Hematopoietic multipotent progenitor cell treated with erythropoietin and hydrocortisone succinate and interleukin-3 and kit ligand, for 8 days (in vitro differentiated cells): ENCODE data around the gene TRIM66.

ENCODE experiments used
- DNase-seq: peaks from one replicate; pipeline ENCODE4 v3.0.0-alpha.2; 2015

TRIM66 gene, protein sequence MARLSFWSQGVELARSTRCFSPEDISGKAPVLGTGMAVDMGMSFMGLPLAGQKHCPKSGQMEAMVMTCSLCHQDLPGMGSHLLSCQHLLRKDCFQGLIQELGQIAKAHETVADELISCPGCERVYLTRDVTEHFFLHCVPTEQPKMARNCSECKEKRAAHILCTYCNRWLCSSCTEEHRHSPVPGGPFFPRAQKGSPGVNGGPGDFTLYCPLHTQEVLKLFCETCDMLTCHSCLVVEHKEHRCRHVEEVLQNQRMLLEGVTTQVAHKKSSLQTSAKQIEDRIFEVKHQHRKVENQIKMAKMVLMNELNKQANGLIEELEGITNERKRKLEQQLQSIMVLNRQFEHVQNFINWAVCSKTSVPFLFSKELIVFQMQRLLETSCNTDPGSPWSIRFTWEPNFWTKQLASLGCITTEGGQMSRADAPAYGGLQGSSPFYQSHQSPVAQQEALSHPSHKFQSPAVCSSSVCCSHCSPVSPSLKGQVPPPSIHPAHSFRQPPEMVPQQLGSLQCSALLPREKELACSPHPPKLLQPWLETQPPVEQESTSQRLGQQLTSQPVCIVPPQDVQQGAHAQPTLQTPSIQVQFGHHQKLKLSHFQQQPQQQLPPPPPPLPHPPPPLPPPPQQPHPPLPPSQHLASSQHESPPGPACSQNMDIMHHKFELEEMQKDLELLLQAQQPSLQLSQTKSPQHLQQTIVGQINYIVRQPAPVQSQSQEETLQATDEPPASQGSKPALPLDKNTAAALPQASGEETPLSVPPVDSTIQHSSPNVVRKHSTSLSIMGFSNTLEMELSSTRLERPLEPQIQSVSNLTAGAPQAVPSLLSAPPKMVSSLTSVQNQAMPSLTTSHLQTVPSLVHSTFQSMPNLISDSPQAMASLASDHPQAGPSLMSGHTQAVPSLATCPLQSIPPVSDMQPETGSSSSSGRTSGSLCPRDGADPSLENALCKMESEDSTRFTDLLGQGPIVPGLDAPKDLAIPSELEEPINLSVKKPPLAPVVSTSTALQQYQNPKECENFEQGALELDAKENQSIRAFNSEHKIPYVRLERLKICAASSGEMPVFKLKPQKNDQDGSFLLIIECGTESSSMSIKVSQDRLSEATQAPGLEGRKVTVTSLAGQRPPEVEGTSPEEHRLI (N-terminal part only)

GRCh38 chr11:8682303-8683114 lies at the start of gene TRIM66, which contains the start of gene RPL27A:
TSS of gene TRIM66 (minus strand) at chr11:8682665. CDS start at chr11:8672274, 10,391 bp downstream.
TSS of gene RPL27A (plus strand) at chr11:8682792. CDS start at chr11:8682814, 22 bp downstream.
- DNase-seq = peak; percentile 95

GRCh38 chr11:8731647-8732323 lies 49.3 kb upstream of the TRIM66 start:
- no peak for DNase-seq

DNA sequence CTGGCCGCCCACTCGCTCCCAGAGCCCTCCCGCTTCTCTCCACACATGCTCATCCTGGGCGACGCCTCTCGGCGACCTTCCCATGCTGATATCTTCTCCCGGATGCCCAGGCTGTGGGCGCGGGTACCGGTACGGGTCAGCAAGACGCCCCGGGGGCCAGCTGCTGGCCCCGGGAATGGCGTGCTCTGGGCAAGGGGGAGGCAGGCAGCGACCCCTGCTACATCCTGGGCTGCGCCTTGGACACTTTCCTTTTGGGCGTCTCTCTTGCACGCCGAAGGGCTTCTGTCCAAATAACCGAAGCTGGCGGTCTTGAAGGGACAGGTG lies 48.2 kb upstream of the TRIM66 start:
- DNase-seq = no peak

DNA sequence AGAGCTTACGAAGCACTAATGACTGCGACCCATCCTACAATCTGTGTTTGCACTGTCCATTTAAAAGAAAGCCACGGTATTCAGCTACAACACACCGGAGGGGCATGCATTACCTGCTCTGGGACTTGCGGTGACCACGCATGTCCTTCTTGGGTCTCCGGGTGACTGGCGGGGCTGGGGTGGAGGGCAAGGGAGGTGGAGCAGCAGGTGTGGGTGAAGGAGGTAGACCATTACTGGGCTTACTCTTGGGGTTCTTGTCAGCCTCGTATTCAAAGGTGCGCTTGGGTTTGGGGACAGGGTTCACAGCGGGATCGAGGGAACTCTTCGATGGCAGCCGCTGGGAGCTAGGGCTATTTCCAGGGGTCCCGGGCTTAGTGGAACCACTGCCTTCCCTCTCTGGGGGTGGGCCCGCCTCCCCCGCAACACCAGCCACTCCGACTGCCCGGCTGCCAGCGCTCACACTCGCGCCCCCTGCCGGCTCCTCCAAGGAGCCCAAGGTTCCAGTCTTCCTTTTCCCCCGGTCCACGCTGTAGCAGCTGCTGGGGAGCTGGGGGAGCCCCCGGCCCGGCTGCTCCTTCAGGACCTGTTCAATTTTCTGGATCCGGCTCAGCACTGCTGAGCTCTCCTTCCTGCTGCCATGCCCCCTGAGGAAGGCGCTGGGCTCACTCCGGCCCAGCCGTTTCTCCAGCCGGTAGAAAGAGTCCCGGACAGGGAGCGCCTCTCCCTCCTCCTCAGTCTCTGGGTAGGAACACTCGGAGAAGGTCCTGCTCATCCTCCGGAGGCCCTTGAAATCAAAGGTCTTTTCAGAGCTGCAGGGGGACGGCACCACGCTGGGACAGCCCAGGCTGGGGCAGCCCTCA lies 47.6 kb upstream of the TRIM66 start:
- DNase-seq = no peak

GRCh38 chr11:8729067-8729466 lies 46.6 kb upstream of the TRIM66 start:
- DNase-seq = no peak

GRCh38 chr11:8728563-8728962 lies 46.1 kb upstream of the TRIM66 start:
- peak; percentile 3 for DNase-seq

DNA sequence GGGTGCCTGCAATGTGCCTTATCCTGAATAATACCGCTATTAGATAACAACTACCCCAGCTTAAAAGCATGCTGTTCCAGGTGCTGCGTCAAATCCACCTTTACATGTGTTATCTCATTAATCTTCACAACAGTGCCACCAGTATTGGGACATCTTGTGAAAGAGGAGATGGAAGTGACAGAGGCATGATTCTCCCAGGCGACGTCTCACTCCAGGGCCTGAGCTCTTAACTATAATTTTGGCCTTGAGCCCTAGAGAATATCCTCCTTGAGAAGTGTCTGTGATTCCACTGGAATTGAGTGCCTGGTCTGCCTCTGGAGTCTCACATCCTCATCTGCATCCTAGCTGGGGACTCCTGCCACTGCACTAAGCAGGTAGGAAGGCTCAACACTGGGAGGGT lies 43.9 kb upstream of the TRIM66 start:
- DNase-seq = no peak

- no peak for DNase-seq
Measured at GRCh38 chr11:8724682-8725081, 42.2 kb upstream of the TRIM66 start.

- no peak for DNase-seq
Measured at GRCh38 chr11:8723711-8724110, 41.2 kb upstream of the TRIM66 start.

GRCh38 chr11:8722809-8723208 lies 40.3 kb upstream of the TRIM66 start:
- no peak for DNase-seq

GRCh38 chr11:8721609-8722500 lies 39.4 kb upstream of the TRIM66 start:
- no peak for DNase-seq

- DNase-seq = no peak
Measured at GRCh38 chr11:8720868-8721608, 38.6 kb upstream of the TRIM66 start.

DNA sequence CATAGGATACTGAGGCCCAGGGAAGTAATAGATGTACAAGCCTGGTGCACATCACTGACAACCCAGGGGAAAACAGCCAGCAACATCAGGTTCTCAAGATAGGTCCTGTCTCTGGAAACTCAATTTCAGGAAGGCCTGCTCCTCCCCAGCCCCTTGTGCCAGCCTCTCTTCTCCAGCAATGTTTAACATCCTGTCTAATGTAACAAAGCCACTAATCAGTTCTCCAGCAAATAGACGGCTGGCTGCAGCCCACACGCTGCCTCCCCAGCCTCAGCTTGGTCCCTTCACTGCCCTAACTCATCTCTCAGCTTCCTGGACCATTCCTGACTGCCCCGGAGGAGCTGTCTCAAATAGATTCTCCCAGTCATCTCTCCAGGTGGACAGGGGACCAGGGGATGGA lies 37.9 kb upstream of the TRIM66 start:
- DNase-seq = no peak

DNA sequence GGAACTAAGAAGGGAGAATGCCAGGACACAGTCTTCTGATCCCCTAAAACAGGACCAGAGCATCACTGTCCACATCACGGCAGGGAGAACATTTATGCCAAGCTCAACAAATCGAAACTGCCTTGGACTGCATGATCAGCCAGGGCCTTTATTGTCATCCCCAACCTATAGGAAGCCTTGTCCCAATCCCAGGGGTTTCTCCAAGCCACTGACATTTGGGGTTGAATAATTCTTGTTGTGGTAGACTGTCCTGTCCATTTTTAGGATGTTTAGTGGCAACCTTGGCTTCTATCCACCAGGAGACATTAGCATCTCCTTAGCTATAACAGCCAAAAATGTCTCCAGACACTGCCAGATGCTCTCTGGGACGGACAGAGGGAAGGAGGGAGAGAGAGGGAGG lies 37.3 kb upstream of the TRIM66 start:
- DNase-seq = no peak

DNA sequence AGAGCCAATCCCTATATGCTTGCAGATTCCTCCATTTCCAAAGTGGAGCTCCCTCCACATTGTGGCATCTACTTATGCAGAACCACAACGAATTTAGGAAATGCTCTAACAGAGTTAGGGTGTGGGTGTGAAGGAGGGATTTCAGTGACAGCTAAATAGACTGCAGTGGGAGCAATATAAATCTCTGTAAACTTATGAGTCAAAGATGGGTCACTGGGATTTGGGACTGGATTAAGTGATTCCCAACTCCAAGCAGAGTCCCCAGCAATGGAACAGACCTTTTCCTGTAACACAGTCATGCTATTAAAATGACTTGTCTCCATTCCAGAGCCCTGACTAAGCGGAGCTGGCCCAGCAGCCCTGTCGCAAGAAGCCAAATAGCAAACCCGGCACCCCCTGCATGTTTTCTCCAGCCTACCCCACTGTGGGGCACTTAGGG lies 36.8 kb upstream of the TRIM66 start:
- no peak for DNase-seq

GRCh38 chr11:8717876-8718753 lies 35.6 kb upstream of the TRIM66 start:
- no peak for DNase-seq

GRCh38 chr11:8717544-8717875 lies 35.0 kb upstream of the TRIM66 start:
- DNase-seq = no peak

DNA sequence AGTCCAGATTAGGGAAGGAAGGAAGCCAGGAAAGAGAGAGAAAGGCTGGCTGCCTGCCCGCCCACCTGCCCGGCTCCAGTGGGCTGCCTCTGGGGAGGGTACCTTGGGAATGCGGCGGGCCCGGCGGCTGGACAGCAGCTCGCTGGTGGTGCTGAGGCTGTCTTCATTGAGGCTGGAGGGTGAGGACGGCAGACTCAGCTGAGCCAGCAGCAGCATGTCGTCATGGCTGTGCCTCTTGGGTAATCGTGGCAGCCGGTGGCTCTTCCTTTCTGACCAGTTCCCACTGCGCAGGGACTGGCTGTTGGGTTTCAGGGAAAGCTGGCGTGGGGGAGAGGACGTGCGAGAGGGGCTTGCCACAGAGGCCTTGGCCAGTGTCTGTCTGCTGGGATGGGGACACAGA lies 33.0 kb upstream of the TRIM66 start:
- DNase-seq = no peak
